Mucosa of descending colon (tissue), 3 donors: Measurements from ENCODE around the gene DNAH7. TPM values are rescaled to one million over a fixed set of nuclear protein-coding genes. Genes with fewer than 3 reads are reported as not detected.
A peak's percentile ranks its signal among the peaks of the same experiment; 100 is the strongest.

Experiments
- ATAC-seq: fragments of 200-7000 bp; cut with Tn5 transposase; one replicate; pipeline ENCODE4 v1.9.1; 2020; ENCODE audit warnings: mild to moderate bottlenecking, moderate library complexity
- DNase-seq, 3 donors: peaks; one replicate each; pipeline ENCODE4 v3.0.0-alpha.2; 2020
- H3K36me3 ChIP-seq: fragments of 200-600 bp; one replicate; pipeline ENCODE4 v1.8.0; 2021; ENCODE audit warnings: low read depth, mild to moderate bottlenecking
- H3K4me1 ChIP-seq: fragments of 200-600 bp; one replicate; pipeline ENCODE4 v1.8.0; 2021; ENCODE audit warnings: low read depth, mild to moderate bottlenecking
- H3K4me3 ChIP-seq: fragments of 200-600 bp; one replicate; pipeline ENCODE4 v1.8.0; 2021; ENCODE audit warnings: mild to moderate bottlenecking
- H3K9me3 ChIP-seq: fragments of 200-600 bp; one replicate; pipeline ENCODE4 v1.8.0; 2021; ENCODE audit warnings: mild to moderate bottlenecking
- CTCF ChIP-seq: fragments of 200-600 bp; IDR thresholded peaks from one replicate; pipeline ENCODE4 v1.8.0; 2022; ENCODE audit warnings: antibody characterized with exemption, mild to moderate bottlenecking
- intact Hi-C, 2 donors: fragments of 100-400 bp; cut with DNase I in 1 of 2; cut with micrococcal nuclease in 1 of 2; formaldehyde crosslinking; loops; one replicate each; pipeline versions ENCODE4 v1.11.0 to v1.11.1; 2022; cut with DNase I, micrococcal nuclease
- total RNA-seq, 3 donors: library from RNA; stranded (reverse); fragmentation: NEBNext Ultra II Directional in 2 of 3; extraction: Animal tissue kit (Norgen Biotek cat#: 25700) in 2 of 3; gene quantifications; one replicate each; pipeline versions ENCODE4 v1.2.1 to v1.2.4, GENCODE V29; 2021 to 2023
- donor health status: DM: no; HTN: no; CAD: no; lungs with moderate emphysema.
- donor health status: DM: no; HTN: no; CAD: no.
- donor health status: DM: no; HTN: yes; CAD: no.

DNAH7 gene
- total RNA-seq, 3 donors from 2014 or later, result 3.0 to 9.3 (median 5.5) TPM

- no peaks in the 10 kb centered on the region for H3K9me3 ChIP-seq
- H3K4me3 ChIP-seq, result no peak overlapping the region
- TF ChIP-seq CTCF, result no peak
- no peak for DNase-seq
- no peaks in the 10 kb centered on the region for H3K36me3 ChIP-seq
- no peak for ATAC-seq
- H3K4me1 ChIP-seq, result peaks cover 3% of the 10 kb centered on the region
- intact Hi-C loops, result no loop called here
Measured at GRCh38 chr2:195820373-195820772, 248.3 kb downstream of the DNAH7 start.

GRCh38 chr2:195819276-195819675 is 249.4 kb downstream of the DNAH7 start:
- DNase-seq (no peak), ATAC-seq (no peak)
- no peaks in the 10 kb centered on the region for H3K36me3 ChIP-seq
- TF ChIP-seq CTCF, result no peak
- H3K4me3 ChIP-seq, result no peak overlapping the region
- H3K4me1 ChIP-seq, result peaks cover 3% of the 10 kb centered on the region
- intact Hi-C loops, result no loop called here
- H3K9me3 ChIP-seq, result no peaks in the 10 kb centered on the region

- DNase-seq (peak in 2 of 3 donors; percentile 29 to 35), ATAC-seq (peak; percentile 99)
- no peak for TF ChIP-seq CTCF
- H3K4me1 ChIP-seq, result peaks cover 3% of the 10 kb centered on the region
- H3K36me3 ChIP-seq, result no peaks in the 10 kb centered on the region
- H3K9me3 ChIP-seq, result no peaks in the 10 kb centered on the region
- H3K4me3 ChIP-seq, result no peak overlapping the region
- intact Hi-C loops, result no loop called here
Measured at GRCh38 chr2:195818526-195818925, 250.1 kb downstream of the DNAH7 start.

- intact Hi-C loops, result no loop called here
- no peaks in the 10 kb centered on the region for H3K9me3 ChIP-seq
- H3K4me1 ChIP-seq, result peaks cover 3% of the 10 kb centered on the region
- no peak for DNase-seq
- no peak for TF ChIP-seq CTCF
- no peak overlapping the region for H3K4me3 ChIP-seq
- H3K36me3 ChIP-seq, result no peaks in the 10 kb centered on the region
- peak; percentile 26 for ATAC-seq
Measured at GRCh38 chr2:195818106-195818505, 250.5 kb downstream of the DNAH7 start.

- no peaks in the 10 kb centered on the region for H3K9me3 ChIP-seq
- peaks cover 3% of the 10 kb centered on the region for H3K4me1 ChIP-seq
- H3K4me3 ChIP-seq, result no peak overlapping the region
- no peaks in the 10 kb centered on the region for H3K36me3 ChIP-seq
- DNase-seq (no peak), ATAC-seq (no peak)
- intact Hi-C loops, result no loop called here
- TF ChIP-seq CTCF, result no peak
Measured at GRCh38 chr2:195815083-195815482, 253.6 kb downstream of the DNAH7 start.

GRCh38 chr2:195813421-195813820 is 255.2 kb downstream of the DNAH7 start:
- TF ChIP-seq CTCF, result no peak
- DNase-seq, result no peak
- H3K9me3 ChIP-seq, result no peaks in the 10 kb centered on the region
- ATAC-seq, result no peak
- peaks cover 3% of the 10 kb centered on the region for H3K4me1 ChIP-seq
- no peak overlapping the region for H3K4me3 ChIP-seq
- intact Hi-C loops, result no loop called here
- H3K36me3 ChIP-seq, result no peaks in the 10 kb centered on the region
